ENCODE measurements around the gene PTPRH. TPM values are rescaled to one million over a fixed set of nuclear protein-coding genes. Genes with fewer than 3 reads are reported as not detected.

Gene PTPRH
- total and polyA plus RNA-seq, 9 of the 15 experiments (the other 6 are each of a cell fraction or from before 2014, with no cell fraction given): 0.87 to 34.3 (median 22.7) TPM

- TF ChIP-seq ZNF280A (IDR thresholded peaks at IDR 0.05; ENCODE audit: low read depth, partially characterized antibody): no peak
- TF ChIP-seq MAFF (IDR thresholded peaks at IDR 0.05; ENCODE audit: low read length): no peak
- TF ChIP-seq THRA (IDR thresholded peaks at IDR 0.05): no peak
- no peak for TF ChIP-seq BACH1 (tag; IDR thresholded peaks at IDR 0.05)
- no peak for TF ChIP-seq VEZF1 (CRISPR knock-in tag; IDR thresholded peaks at IDR 0.05)
- no peak for TF ChIP-seq HMG20B (CRISPR knock-in tag; IDR thresholded peaks at IDR 0.05)
- TF ChIP-seq MBD1 (CRISPR knock-in tag; IDR thresholded peaks at IDR 0.05): no peak
- no peak for TF ChIP-seq NR2C1 (IDR thresholded peaks at IDR 0.05)
- TF ChIP-seq NR2C1 (tag; IDR thresholded peaks at IDR 0.05): no peak
- peaks cover 45% of the 10 kb centered on the region for H3K36me3 ChIP-seq (ENCODE audit: control insufficient read depth, insufficient read depth, low read length)
- ATAC-seq (no peak), FAIRE-seq (no peak), DNase-seq (ENCODE audit: extremely low read depth in 1 of 4, low spot score in 3 of 4) (no peak)
- no peaks in the 10 kb centered on the region for H4K20me1 ChIP-seq (replicated peaks; ENCODE audit: control insufficient read depth, insufficient read depth, low read length)
- no peak overlapping the region for H3K9ac ChIP-seq (ENCODE audit: insufficient read depth in 1 of 2, low read depth in 2 of 2, low read length in 2 of 2)
- no peaks in the 10 kb centered on the region for H3K27me3 ChIP-seq (ENCODE audit: control insufficient read depth in 2 of 2, insufficient read depth in 2 of 2, low read length in 2 of 2)
- no peak overlapping the region for H3K27ac ChIP-seq (ENCODE audit: extremely low read depth, low read depth, low read length)
- peaks cover 0 to 12% of the 10 kb centered on the region in 2 experiments; a peak in 1 of 5 replicates for H3K4me1 ChIP-seq (replicated peaks in 1 of 2; ENCODE audit: control insufficient read depth in 2 of 2, insufficient read depth in 2 of 2, low read length in 2 of 2)
- H3K4me2 ChIP-seq (ENCODE audit: insufficient read depth, low read length): no peak overlapping the region
- no peak overlapping the region for H2AFZ ChIP-seq (ENCODE audit: low read depth, low read length)
- no peaks in the 10 kb centered on the region for H3K79me2 ChIP-seq (ENCODE audit: control insufficient read depth, insufficient read depth, low read length)
- H3K9me1 ChIP-seq (ENCODE audit: control insufficient read depth, insufficient read depth, low read length): no peaks in the 10 kb centered on the region
- POLR2A ChIA-PET: interaction anchor here (0.7 to 1.8 kb wide), 2 partner anchors 18 to 23 kb away, joined by 5 to 6 read pairs; no protein-coding TSS in a partner anchor
- in situ Hi-C loops (cut with MboI) (no loop called here), intact Hi-C loops (cut with micrococcal nuclease) (no loop called here)
- no TSS peak for BruUV-seq (replicated peaks)
- H3K4me3 ChIP-seq: no peak overlapping the region
- CTCF ChIA-PET (ENCODE audit: low intra/inter-chr PET ratio): no interaction called here
- WGBS (ENCODE audit: insufficient coverage, low coverage, missing lambda C conversion rate): 79% methylated on average over 10 of the region's 12 CpGs
- H3K9me3 ChIP-seq (replicated peaks; ENCODE audit: control insufficient read depth, insufficient read depth, low read depth, low read length): no peaks in the 10 kb centered on the region
These were observed 15.8 kb downstream of the PTPRH start for GRCh38 chr19:55193481-55193880.

Data from K562 (cell line).